Esophagus (tissue), 2 donors: ENCODE results near the gene TNFRSF12A. TPM values are rescaled to one million over a fixed set of nuclear protein-coding genes. Genes with fewer than 3 reads are reported as not detected.

Experiments used
- H3K27ac ChIP-seq, 2 donors: one replicate each; pipeline ENCODE4 v1.5.1; 2013; ENCODE audit warnings: low read depth in 2 of 2, mild to moderate bottlenecking in 2 of 2, inconsistent platforms in 1 of 2, low read length in 1 of 2, moderate library complexity in 1 of 2
- H3K27me3 ChIP-seq, 2 donors: one replicate each; pipeline ENCODE4 v1.6.1; 2013; ENCODE audit warnings: low read length in 2 of 2, control low read depth in 1 of 2, mild to moderate bottlenecking in 1 of 2; ENCODE audit not compliant: insufficient read depth in 2 of 2, control insufficient read depth in 1 of 2
- H3K36me3 ChIP-seq, 2 donors: one replicate each; pipeline ENCODE4 v1.6.1; 2013; ENCODE audit warnings: low read length in 1 of 2; ENCODE audit not compliant: control insufficient read depth in 2 of 2, insufficient read depth in 2 of 2
- H3K4me1 ChIP-seq, 2 donors: one replicate each; pipeline ENCODE4 v1.6.1; 2013; ENCODE audit warnings: low read length in 1 of 2; ENCODE audit not compliant: control insufficient read depth in 2 of 2, insufficient read depth in 2 of 2
- H3K4me3 ChIP-seq, 2 donors: one replicate each; pipeline ENCODE4 v1.5.1; 2013; ENCODE audit warnings: low read length in 2 of 2, mild to moderate bottlenecking in 2 of 2, low read depth in 1 of 2, moderate library complexity in 1 of 2
- H3K9me3 ChIP-seq, 2 donors: one replicate each; pipeline ENCODE4 v1.6.1; 2013; ENCODE audit warnings: mild to moderate bottlenecking in 2 of 2, low read depth in 1 of 2, low read length in 1 of 2, moderate library complexity in 1 of 2; ENCODE audit not compliant: control insufficient read depth in 2 of 2, insufficient read depth in 1 of 2
- WGBS, 2 donors: extraction: QIAGEN DNeasy Blood & Tissue Kit; methylation state at CpG; one replicate each; pipeline ENCODE4 v1.1.7; 2013; 5-methylcytosine and 5-hydroxymethylcytosine counted together
- polyA plus RNA-seq, 2 donors: library from polyadenylated mRNA; stranded (reverse); fragments of 200-250 nt; gene quantifications; one replicate each; pipeline ENCODE4 v1.2.3, GENCODE V29; 2013
- donor health status: healthy with polysubstance abuse.
- donor health status: Bipolar disorder and iron deficiency.

The TNFRSF12A gene
- polyA plus RNA-seq, 2 donors = 16.6 to 21.1 TPM

GRCh38 chr16:2985462-2985861 lies 34.7 kb upstream of the TNFRSF12A start:
- no peaks in the 10 kb centered on the region for H3K36me3 ChIP-seq
- H3K27ac ChIP-seq = peak overlapping the region in 1 of 2 donors; percentile 13
- peaks cover 2 to 4% of the 10 kb centered on the region in 2 donors for H3K4me1 ChIP-seq
- H3K9me3 ChIP-seq = no peaks in the 10 kb centered on the region
- WGBS, 2 donors = 23 to 34% methylated on average over 9 of the region's 9 CpGs
- no peak overlapping the region for H3K4me3 ChIP-seq
- no peaks in the 10 kb centered on the region for H3K27me3 ChIP-seq

DNA sequence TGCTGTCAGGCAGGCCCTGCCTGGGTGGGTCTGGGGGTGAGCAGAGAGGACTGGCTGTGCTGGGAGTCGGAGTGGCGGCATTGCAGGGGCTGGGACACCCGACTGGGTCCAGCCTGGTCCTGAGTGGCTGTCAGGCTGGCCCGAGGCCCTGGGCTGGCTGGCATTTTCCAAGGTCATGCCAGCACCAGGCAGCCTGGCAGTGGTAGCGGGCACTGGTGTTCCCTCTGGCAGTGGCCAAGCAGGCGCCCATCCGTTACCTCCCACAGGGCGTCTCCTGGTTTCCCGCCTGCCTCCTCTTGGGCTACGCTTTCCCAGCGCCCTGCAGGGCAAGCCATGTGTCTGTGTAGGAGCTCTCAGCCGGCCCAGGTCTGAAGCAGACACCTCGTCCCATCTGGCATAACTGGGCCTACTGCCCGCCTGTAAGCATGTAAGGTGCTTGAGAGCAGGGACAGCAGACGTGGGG lies 34.2 kb upstream of the TNFRSF12A start:
- H3K27ac ChIP-seq = peak overlapping the region in 1 of 2 donors; percentile 13
- H3K27me3 ChIP-seq = no peaks in the 10 kb centered on the region
- H3K36me3 ChIP-seq = no peaks in the 10 kb centered on the region
- 50 to 58% methylated on average over 15 of the region's 15 CpGs for WGBS, 2 donors
- no peak overlapping the region for H3K4me3 ChIP-seq
- H3K4me1 ChIP-seq = peaks cover 2 to 7% of the 10 kb centered on the region in 2 donors
- H3K9me3 ChIP-seq = no peaks in the 10 kb centered on the region

- Histone ChIP-seq H3K4me1 (peaks cover 2 to 7% of the 10 kb centered on the region in 2 donors), H3K36me3 (no peaks in the 10 kb centered on the region), H3K4me3 (no peak overlapping the region), H3K27me3 (no peaks in the 10 kb centered on the region), H3K9me3 (no peaks in the 10 kb centered on the region), H3K27ac (no peak overlapping the region)
- WGBS, 2 donors = 66 to 72% methylated on average over 17 of the region's 17 CpGs
Measured at GRCh38 chr16:2986623-2987188, 33.5 kb upstream of the TNFRSF12A start.

- Histone ChIP-seq H3K27me3 (no peaks in the 10 kb centered on the region), H3K9me3 (no peaks in the 10 kb centered on the region), H3K4me1 (peaks cover 2 to 9% of the 10 kb centered on the region in 2 donors), H3K27ac (no peak overlapping the region), H3K36me3 (no peaks in the 10 kb centered on the region), H3K4me3 (no peak overlapping the region)
- 87 to 95% methylated on average over 9 of the region's 9 CpGs for WGBS, 2 donors
Measured at GRCh38 chr16:2987286-2987685, 32.9 kb upstream of the TNFRSF12A start.

DNA sequence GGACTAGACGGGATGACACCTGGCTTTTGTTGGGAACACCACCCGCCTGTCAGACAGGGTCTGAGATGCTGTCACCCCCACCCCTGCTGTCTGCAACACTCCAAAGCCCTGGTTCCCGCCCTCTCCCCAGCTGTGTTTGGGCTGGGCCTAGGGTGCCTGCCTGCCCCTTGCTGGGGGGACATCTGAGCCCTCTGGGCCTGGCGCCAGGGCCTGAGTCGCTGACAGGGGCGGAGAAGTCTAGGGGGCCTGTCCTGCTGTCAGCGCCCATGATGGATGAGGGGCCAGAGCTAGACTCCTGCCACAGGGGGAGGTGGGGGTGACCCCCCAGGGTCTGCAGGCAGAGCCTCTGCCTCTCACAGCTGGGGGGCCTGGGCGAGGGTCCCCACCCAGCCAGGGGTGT lies 32.3 kb upstream of the TNFRSF12A start:
- no peaks in the 10 kb centered on the region for H3K9me3 ChIP-seq
- WGBS, 2 donors = 59 to 61% methylated on average over 8 of the region's 8 CpGs

DNA sequence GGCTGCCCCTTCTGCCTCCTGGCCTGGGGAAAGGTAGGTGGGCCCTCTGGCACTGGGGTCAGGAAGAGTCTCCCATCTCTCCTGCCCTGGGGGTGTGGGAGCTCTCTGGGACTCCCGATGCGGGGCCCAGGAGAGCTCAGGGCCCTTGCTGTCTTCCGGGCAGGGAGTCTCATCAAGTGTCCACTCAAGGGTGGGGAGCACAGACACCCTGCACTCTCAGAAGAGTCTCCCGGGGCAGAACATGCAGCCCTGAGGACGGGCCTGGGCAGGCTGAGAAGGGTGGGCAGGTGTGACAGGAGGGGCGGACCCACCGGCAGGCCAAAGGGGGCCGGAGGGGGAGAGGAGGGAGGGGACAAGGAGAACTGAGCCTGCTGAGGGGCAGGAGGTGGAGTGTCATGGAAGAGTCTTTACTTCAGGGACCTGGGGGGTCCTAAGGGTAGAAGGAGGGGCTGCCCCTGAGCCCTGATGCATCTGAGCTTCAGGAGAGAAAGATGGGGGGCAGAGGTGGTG lies 31.5 kb upstream of the TNFRSF12A start:
- Histone ChIP-seq H3K27ac (no peak overlapping the region), H3K27me3 (no peaks in the 10 kb centered on the region), H3K9me3 (no peaks in the 10 kb centered on the region), H3K4me3 (no peak overlapping the region), H3K36me3 (no peaks in the 10 kb centered on the region), H3K4me1 (peaks cover 2 to 11% of the 10 kb centered on the region in 2 donors)
- 50 to 58% methylated on average over 8 of the region's 8 CpGs for WGBS, 2 donors

More for the DNA sequence above, 32.3 kb upstream of the TNFRSF12A start:
- H3K4me3 ChIP-seq = no peak overlapping the region
- H3K36me3 ChIP-seq = no peaks in the 10 kb centered on the region
- peaks cover 2 to 11% of the 10 kb centered on the region in 2 donors for H3K4me1 ChIP-seq
- no peak overlapping the region for H3K27ac ChIP-seq
- H3K27me3 ChIP-seq = no peaks in the 10 kb centered on the region

GRCh38 chr16:2990891-2991290 lies 29.3 kb upstream of the TNFRSF12A start:
- H3K4me3 ChIP-seq = no peak overlapping the region
- no peaks in the 10 kb centered on the region for H3K27me3 ChIP-seq
- no peak overlapping the region for H3K27ac ChIP-seq
- no peaks in the 10 kb centered on the region for H3K36me3 ChIP-seq
- WGBS, 2 donors = 56 to 59% methylated on average over 8 to 10 of the region's 10 CpGs
- no peaks in the 10 kb centered on the region for H3K9me3 ChIP-seq
- H3K4me1 ChIP-seq = peaks cover 0 to 7% of the 10 kb centered on the region in 2 donors

DNA sequence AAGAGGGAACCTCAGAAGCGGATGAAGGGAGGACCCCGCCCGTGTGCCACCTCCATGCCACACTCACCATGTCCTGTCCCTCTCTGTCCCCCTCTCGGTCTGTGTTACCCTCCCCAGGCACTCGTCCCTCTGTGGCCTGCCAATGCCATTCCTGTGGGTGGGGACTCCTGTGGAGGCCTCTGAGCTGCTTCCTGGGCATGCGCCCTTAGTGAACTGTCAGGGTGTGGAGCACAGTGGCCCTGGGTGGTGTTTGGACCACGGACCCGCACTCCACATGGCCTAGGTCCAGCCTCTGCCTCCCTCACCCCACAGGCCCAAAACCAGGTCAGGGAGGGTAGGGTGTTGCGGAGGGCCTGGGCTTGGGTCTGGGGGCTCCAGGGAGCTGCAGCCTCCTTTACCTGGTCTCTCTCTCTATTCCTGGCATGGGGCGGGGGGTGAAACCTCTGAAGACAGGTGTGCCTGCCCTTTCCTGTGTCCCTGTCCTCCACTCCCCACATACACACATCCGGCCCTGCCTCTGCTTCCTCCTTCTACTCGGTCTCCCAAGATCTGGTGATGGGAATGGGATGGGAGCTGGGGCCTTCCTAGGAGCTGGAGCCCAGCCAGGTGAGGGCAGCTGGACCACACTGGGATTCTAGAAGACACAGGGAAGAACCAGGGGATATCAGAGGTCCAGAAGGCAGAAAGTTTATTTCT lies 28.5 kb upstream of the TNFRSF12A start:
- H3K27me3 ChIP-seq = no peaks in the 10 kb centered on the region
- WGBS, 2 donors = 75 to 81% methylated on average over 11 to 12 of the region's 12 CpGs
- H3K4me1 ChIP-seq = peaks cover 0 to 7% of the 10 kb centered on the region in 2 donors
- no peak overlapping the region for H3K27ac ChIP-seq
- H3K9me3 ChIP-seq = no peaks in the 10 kb centered on the region
- no peak overlapping the region for H3K4me3 ChIP-seq
- H3K36me3 ChIP-seq = no peaks in the 10 kb centered on the region

DNA sequence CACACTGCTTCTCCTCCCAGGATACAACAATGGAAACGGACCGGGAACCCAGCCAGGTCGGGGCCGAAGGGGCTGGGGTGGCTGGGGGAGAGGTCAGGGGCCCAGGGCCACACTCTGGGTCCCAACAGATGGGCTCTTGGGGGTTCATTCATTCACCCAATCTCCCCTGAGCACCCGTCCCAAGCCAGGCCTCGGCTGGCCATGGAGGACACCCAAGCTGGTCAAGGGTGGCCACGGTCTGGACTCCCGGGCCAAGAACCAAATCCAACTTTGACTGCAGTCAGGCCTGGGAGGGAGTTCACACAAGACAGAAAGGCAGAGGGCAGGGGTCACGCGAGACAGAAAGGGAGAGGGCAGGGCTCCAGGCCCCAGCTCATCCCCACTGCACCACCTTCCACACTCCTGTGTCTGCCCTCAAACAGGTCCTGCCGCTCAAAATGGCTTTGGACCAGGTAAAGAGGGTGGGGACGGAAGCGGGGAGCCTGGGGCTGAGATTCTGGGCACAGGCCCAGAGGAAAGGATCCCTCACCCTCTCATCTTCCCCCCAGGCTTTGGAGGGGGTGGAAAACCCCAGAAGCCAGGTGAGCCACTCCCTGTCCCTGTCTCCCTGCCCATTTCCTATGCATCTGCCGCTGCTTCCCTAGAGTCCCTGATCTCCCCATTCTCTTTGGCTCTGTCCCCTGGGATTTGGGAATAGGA lies 27.6 kb upstream of the TNFRSF12A start:
- peak overlapping the region in 1 of 2 donors; percentile 50 for H3K27ac ChIP-seq
- H3K27me3 ChIP-seq = no peaks in the 10 kb centered on the region
- H3K9me3 ChIP-seq = no peaks in the 10 kb centered on the region
- no peak overlapping the region for H3K4me3 ChIP-seq
- peaks cover 0 to 7% of the 10 kb centered on the region in 2 donors for H3K4me1 ChIP-seq
- WGBS, 2 donors = 63 to 76% methylated on average over 13 to 14 of the region's 14 CpGs
- no peaks in the 10 kb centered on the region for H3K36me3 ChIP-seq
